OCI-LY3 (cell line): ENCODE measurements around the gene KRT79.

Source experiments
- H2AFZ ChIP-seq: fragments of 200-600, 300-600 bp; shearing (Covaris generic); 2 replicates; pipeline ENCODE4 v1.6.0; 2014; ENCODE audit warnings: antibody characterized with exemption, low read depth, low read length
- H3K27ac ChIP-seq: fragments of 200-600, 300-600 bp; sonication (generic); 2 replicates; pipeline ENCODE4 v1.5.1; 2014; ENCODE audit warnings: mild to moderate bottlenecking, low read length, moderate library complexity, mixed read lengths
- H3K27me3 ChIP-seq: fragments of 200-600, 300-600 bp; sonication (generic); 2 replicates; pipeline ENCODE4 v1.6.1; 2014; ENCODE audit warnings: low read depth, low read length, mixed read lengths
- H3K36me3 ChIP-seq: fragments of 200-600, 300-600 bp; sonication (generic); replicated peaks from 2 replicates; pipeline ENCODE3; 2014; ENCODE audit warnings: low read depth, low read length, mixed read lengths
- H3K4me1 ChIP-seq: fragments of 300-600, 200-600 bp; sonication (generic); 2 replicates; pipeline ENCODE4 v1.6.1; 2014; ENCODE audit warnings: low read length, mixed read lengths
- H3K4me2 ChIP-seq: fragments of 200-600, 300-600 bp; sonication (generic); 2 replicates; pipeline ENCODE4 v1.6.1; 2014; ENCODE audit warnings: low read length, mixed read lengths
- H3K4me3 ChIP-seq: fragments of 300-600, 200-600 bp; sonication (generic); 2 replicates; pipeline ENCODE4 v1.5.1; 2014; ENCODE audit warnings: antibody characterized with exemption, mild to moderate bottlenecking, low read length, moderate library complexity
- H3K79me2 ChIP-seq: fragments of 300-600, 200-600 bp; shearing (Covaris generic); 2 replicates; pipeline ENCODE4 v1.6.1; 2014; ENCODE audit warnings: mild to moderate bottlenecking, low read length, mixed read lengths
- H3K9ac ChIP-seq: fragments of 300-600, 200-600 bp; shearing (Covaris generic); 2 replicates; pipeline ENCODE4 v1.6.0; 2014; ENCODE audit warnings: mild to moderate bottlenecking, low read length, moderate library complexity
- H3K9me3 ChIP-seq: fragments of 200-600, 300-600 bp; shearing (Covaris generic); 2 replicates; pipeline ENCODE4 v1.6.1; 2014; ENCODE audit warnings: low read length, mixed read lengths; ENCODE audit not compliant: insufficient read depth
- H4K20me1 ChIP-seq: fragments of 200-600, 300-600 bp; sonication (generic); 2 replicates; pipeline ENCODE4 v1.6.1; 2016; ENCODE audit warnings: low read length, mixed read lengths; ENCODE audit not compliant: insufficient read depth
- CTCF ChIP-seq: fragments of 200-600, 300-600 bp; sonication (generic); IDR thresholded peaks from 2 replicates; pipeline ENCODE4 v1.5.1; 2014; ENCODE audit warnings: antibody characterized with exemption, low read length, low read depth
- EZH2phosphoT487 ChIP-seq: fragments of 200-600 bp; shearing (Covaris generic); IDR thresholded peaks from 2 replicates; pipeline ENCODE4 v1.6.1; 2018; ENCODE audit warnings: antibody characterized with exemption, mixed run types, low read depth

The KRT79 gene

GRCh38 chr12:52835271-52836041 is 1.3 kb upstream of the KRT79 start:
- Histone ChIP-seq H3K4me2 (no peak overlapping the region), H3K9ac (no peak overlapping the region), H2AFZ (no peak overlapping the region), H3K27me3 (peaks cover 33% of the 10 kb centered on the region), H3K79me2 (no peaks in the 10 kb centered on the region), H4K20me1 (no peaks in the 10 kb centered on the region), H3K9me3 (no peaks in the 10 kb centered on the region), H3K27ac (no peak overlapping the region), H3K4me1 (peaks cover 6% of the 10 kb centered on the region), H3K36me3 (no peaks in the 10 kb centered on the region), H3K4me3 (no peak overlapping the region)
- TF ChIP-seq CTCF (no peak), EZH2phosphoT487 (no peak)

- Histone ChIP-seq H3K36me3 (no peaks in the 10 kb centered on the region), H3K9me3 (no peaks in the 10 kb centered on the region), H3K4me2 (no peak overlapping the region), H4K20me1 (no peaks in the 10 kb centered on the region), H3K9ac (no peak overlapping the region), H3K4me3 (no peak overlapping the region), H3K4me1 (peaks cover 6% of the 10 kb centered on the region), H3K27ac (no peak overlapping the region), H2AFZ (no peak overlapping the region), H3K27me3 (peaks cover 36% of the 10 kb centered on the region), H3K79me2 (no peaks in the 10 kb centered on the region)
- TF ChIP-seq EZH2phosphoT487 (no peak), CTCF (no peak)
Observed at GRCh38 chr12:52834727-52835001, 553 bp upstream of the KRT79 start.

- no peak overlapping the region for H3K4me2 ChIP-seq
Observed at GRCh38 chr12:52832985-52833905, 866 bp downstream of the KRT79 start.

More at GRCh38 chr12:52832985-52833905, 866 bp downstream of the KRT79 start:
- Histone ChIP-seq H3K4me1 (peaks cover under 1% of the 10 kb centered on the region), H3K79me2 (no peaks in the 10 kb centered on the region), H3K27ac (no peak overlapping the region), H4K20me1 (no peaks in the 10 kb centered on the region), H3K27me3 (peaks cover 42% of the 10 kb centered on the region), H3K4me3 (no peak overlapping the region), H3K9me3 (no peaks in the 10 kb centered on the region), H3K9ac (no peak overlapping the region), H2AFZ (no peak overlapping the region), H3K36me3 (no peaks in the 10 kb centered on the region)
- no peak for TF ChIP-seq CTCF
